H1 (cell line): Measurements from ENCODE around the gene PPP1R9A. TPM values are rescaled to one million over a fixed set of nuclear protein-coding genes. Genes with fewer than 3 reads are reported as not detected.

Experiments
- CTCF ChIA-PET: fragments of 300-600 bp; sonication (Branson Sonifier 250); formaldehyde crosslinking; loops from one replicate; lab custom pipeline; 2021; ENCODE audit not compliant: partially characterized antibody; lab: Charles Lee
- POLR2A ChIA-PET: fragments of 300-600 bp; sonication (Branson Sonifier 250); formaldehyde crosslinking; loops from one replicate; lab custom pipeline; 2021; ENCODE audit warnings: inconsistent platforms; ENCODE audit not compliant: partially characterized antibody; lab: Charles Lee
- DNase-seq, 2 experiments: peaks; one replicate each; pipeline versions ENCODE4 v3.0.0 to v3.0.0-alpha.2; 2010 to 2022; ENCODE audit warnings: low spot score in 2 of 2, low read depth in 1 of 2, mixed read lengths in 1 of 2
- FAIRE-seq: peaks from 2 replicates; lab custom pipeline; 2011; peaks lifted over from hg19 to GRCh38; lab: Jason Lieb, UNC
- H2AFZ ChIP-seq: 2 replicates; pipeline ENCODE4 v1.8.1; 2012; ENCODE audit warnings: low read length, inconsistent platforms
- H2AK5ac ChIP-seq: 2 replicates; pipeline ENCODE4 v1.6.1; 2013; ENCODE audit warnings: low read depth, low read length
- H2BK120ac ChIP-seq: replicated peaks from 2 replicates; pipeline ENCODE3; 2013; ENCODE audit warnings: low read depth, low read length, inconsistent platforms
- H2BK12ac ChIP-seq: 2 replicates; pipeline ENCODE4 v1.6.1; 2013; ENCODE audit warnings: low read depth, low read length
- H2BK15ac ChIP-seq: 2 replicates; pipeline ENCODE4 v1.6.1; 2013; ENCODE audit warnings: low read length
- H2BK20ac ChIP-seq: 2 replicates; pipeline ENCODE4 v1.6.1; 2013; ENCODE audit warnings: low read length
- H2BK5ac ChIP-seq: 2 replicates; pipeline ENCODE4 v1.6.1; 2013; ENCODE audit warnings: low read depth, low read length
- H3K14ac ChIP-seq: 2 replicates; pipeline ENCODE4 v1.6.1; 2013; ENCODE audit warnings: inconsistent platforms; ENCODE audit not compliant: insufficient read length
- H3K18ac ChIP-seq: 2 replicates; pipeline ENCODE4 v1.6.1; 2013; ENCODE audit warnings: low read length; ENCODE audit errors: extremely low read depth
- H3K23ac ChIP-seq: 2 replicates; pipeline ENCODE4 v1.6.1; 2013; ENCODE audit warnings: inconsistent platforms; ENCODE audit not compliant: insufficient read length
- H3K23me2 ChIP-seq: 2 replicates; pipeline ENCODE4 v1.6.1; 2013; ENCODE audit warnings: low read depth, low read length
- H3K27ac ChIP-seq: 2 replicates; pipeline ENCODE4 v1.6.1; 2011; ENCODE audit warnings: low read depth, low read length, inconsistent platforms
- H3K27me3 ChIP-seq, 4 experiments: replicated peaks in 1 of 4; 1 replicate in 1 of 4; 2 replicates in 3 of 4; pipeline versions ENCODE4 v1.6.1 to v1.8.1; 2011 to 2013; ENCODE audit warnings: low read length in 3 of 4, mild to moderate bottlenecking in 3 of 4, inconsistent platforms in 2 of 4, mixed read lengths in 2 of 4, moderate library complexity in 1 of 4; ENCODE audit not compliant: control insufficient read depth in 3 of 4, insufficient read depth in 3 of 4; ENCODE audit errors: extremely low read depth in 1 of 4
- H3K36me3 ChIP-seq, 4 experiments: 2 replicates each; pipeline versions ENCODE4 v1.6.1 to v1.8.1; 2011 to 2013; ENCODE audit warnings: mild to moderate bottlenecking in 4 of 4, low read length in 3 of 4, moderate library complexity in 2 of 4, control low read depth in 1 of 4, inconsistent platforms in 1 of 4; ENCODE audit not compliant: insufficient read depth in 4 of 4, control insufficient read depth in 2 of 4
- H3K4ac ChIP-seq: replicated peaks from 2 replicates; pipeline ENCODE3; 2013; ENCODE audit warnings: low read length, low read depth, mixed read lengths, inconsistent platforms; ENCODE audit not compliant: insufficient read length
- H3K4me1 ChIP-seq, 4 experiments: replicated peaks in 1 of 4; 1 replicate in 1 of 4; 2 replicates in 3 of 4; pipeline versions ENCODE4 v1.6.1 to v1.8.1; 2011 to 2013; ENCODE audit warnings: low read length in 3 of 4, inconsistent platforms in 2 of 4, mixed read lengths in 1 of 4; ENCODE audit not compliant: insufficient read depth in 4 of 4, control insufficient read depth in 3 of 4
- H3K4me2 ChIP-seq, 2 experiments: 2 replicates each; pipeline versions ENCODE4 v1.6.1 to v1.8.1; 2011 to 2013; ENCODE audit warnings: low read depth in 2 of 2, low read length in 2 of 2, control low read depth in 1 of 2, inconsistent platforms in 1 of 2, mild to moderate bottlenecking in 1 of 2; ENCODE audit not compliant: insufficient read depth in 1 of 2
- H3K4me3 ChIP-seq, 4 experiments: fragments of 200-600, 300-600 bp in 1 of 4; sonication (generic), shearing (Covaris generic), sonication (Bioruptor Twin) in 1 of 4; 2 replicates each; pipeline versions ENCODE4 v1.5.1 to v1.8.1; 2011 to 2016; ENCODE audit warnings: low read length in 4 of 4, low read depth in 3 of 4, control low read depth in 2 of 4, inconsistent platforms in 2 of 4, mild to moderate bottlenecking in 2 of 4, mixed read lengths in 1 of 4, moderate library complexity in 1 of 4; ENCODE audit not compliant: insufficient read depth in 2 of 4; ENCODE audit errors: extremely low read depth in 1 of 4
- H3K56ac ChIP-seq: replicated peaks from 2 replicates; pipeline ENCODE3; 2013; ENCODE audit warnings: low read depth, mild to moderate bottlenecking, mixed read lengths, low read length, inconsistent platforms; ENCODE audit not compliant: insufficient read length
- H3K79me1 ChIP-seq: 2 replicates; pipeline ENCODE4 v1.6.1; 2013; ENCODE audit warnings: low read depth, low read length, control low read depth
- H3K79me2 ChIP-seq, 2 experiments: 2 replicates each; pipeline versions ENCODE4 v1.6.1 to v1.8.1; 2012 to 2013; ENCODE audit warnings: low read length in 2 of 2, mild to moderate bottlenecking in 2 of 2, inconsistent platforms in 1 of 2; ENCODE audit not compliant: insufficient read depth in 2 of 2, control insufficient read depth in 1 of 2
- H3K9ac ChIP-seq, 4 experiments: replicated peaks in 1 of 4; 1 replicate in 1 of 4; 2 replicates in 3 of 4; pipeline versions ENCODE4 v1.6.1 to v1.8.1; 2011 to 2013; ENCODE audit warnings: low read depth in 3 of 4, low read length in 3 of 4, control low read depth in 2 of 4, mild to moderate bottlenecking in 2 of 4, moderate library complexity in 2 of 4, inconsistent platforms in 1 of 4; ENCODE audit errors: extremely low read depth in 1 of 4
- H3K9me3 ChIP-seq, 2 experiments: 2 replicates each; pipeline versions ENCODE4 v1.6.1 to v1.8.1; 2012 to 2013; ENCODE audit warnings: mild to moderate bottlenecking in 2 of 2, moderate library complexity in 2 of 2, control low read depth in 1 of 2, inconsistent platforms in 1 of 2, low read depth in 1 of 2, low read length in 1 of 2, mixed read lengths in 1 of 2; ENCODE audit not compliant: insufficient read depth in 2 of 2
- H4K20me1 ChIP-seq, 2 experiments: replicated peaks in 1 of 2; 2 replicates each; pipeline versions ENCODE3 to v1.8.1; 2011 to 2013; ENCODE audit warnings: inconsistent platforms in 2 of 2, low read length in 2 of 2, mild to moderate bottlenecking in 1 of 2; ENCODE audit not compliant: insufficient read depth in 2 of 2, control insufficient read depth in 1 of 2
- H4K5ac ChIP-seq: 2 replicates; pipeline ENCODE4 v1.6.1; 2013; ENCODE audit warnings: low read length, low read depth, mixed read lengths, inconsistent platforms; ENCODE audit not compliant: insufficient read length
- H4K8ac ChIP-seq: 2 replicates; pipeline ENCODE4 v1.8.0; 2013; ENCODE audit warnings: mild to moderate bottlenecking, moderate library complexity, low read length, inconsistent platforms; ENCODE audit not compliant: insufficient read depth; ENCODE audit errors: extremely low read depth
- H4K91ac ChIP-seq: replicated peaks from 2 replicates; pipeline ENCODE3; 2013; ENCODE audit warnings: low read length, mixed read lengths, inconsistent platforms; ENCODE audit not compliant: insufficient read length
- ASH2L ChIP-seq: fragments of 200-600, 300-600 bp; sonication (generic); IDR thresholded peaks from one replicate; pipeline ENCODE4 v1.7.1; 2017; ENCODE audit warnings: low read length
- CHD2 ChIP-seq: IDR thresholded peaks from 2 replicates; pipeline ENCODE4 v1.6.1; 2012; ENCODE audit warnings: low read length, improper control_type of control experiment
- CREB1 ChIP-seq: IDR thresholded peaks from 2 replicates; pipeline ENCODE4 v1.6.1; 2012; ENCODE audit warnings: inconsistent platforms
- EGR1 ChIP-seq: IDR thresholded peaks from 2 replicates; pipeline ENCODE4 v1.6.1; 2011; ENCODE audit warnings: low read depth, low read length, borderline replicate concordance
- EZH2 ChIP-seq: fragments of 200-600 bp; sonication (generic); IDR thresholded peaks from 2 replicates; pipeline ENCODE4 v1.7.1; 2012; ENCODE audit warnings: low read depth, mild to moderate bottlenecking, moderate library complexity, low read length, inconsistent platforms; ENCODE audit not compliant: severe bottlenecking
- TAF1 ChIP-seq: IDR thresholded peaks from 2 replicates; pipeline ENCODE4 v1.6.1; 2011; ENCODE audit warnings: mild to moderate bottlenecking, low read depth, low read length
- polyA plus RNA-seq, 7 experiments: library from polyadenylated mRNA; depleted of rRNA in 3 of 7; stranded (reverse) in 5 of 7; unstranded in 2 of 7; fragments of >200 nt in 5 of 7; fragments of 200-250 nt in 2 of 7; gene quantifications; 1 replicate in 5 of 7; 2 replicates in 1 of 7; 4 replicates in 1 of 7; pipeline versions ENCODE4 v1.2.1 to v1.2.3, GENCODE V29; 2011 to 2013; ENCODE audit warnings: missing spikeins in 2 of 7, mixed read lengths in 2 of 7
- total RNA-seq: library from RNA; stranded (reverse); fragmentation: NEBNext Ultra II Directional; extraction: Animal tissue kit (Norgen Biotek cat#: 25700); gene quantifications from 2 replicates; pipeline ENCODE4 v1.2.1, GENCODE V29; 2021

PPP1R9A gene
- total and polyA plus RNA-seq, 2 of the 8 experiments (the other 6 are each of a cell fraction or from before 2014, with no cell fraction given) = 3.0 to 20.3 TPM

DNA sequence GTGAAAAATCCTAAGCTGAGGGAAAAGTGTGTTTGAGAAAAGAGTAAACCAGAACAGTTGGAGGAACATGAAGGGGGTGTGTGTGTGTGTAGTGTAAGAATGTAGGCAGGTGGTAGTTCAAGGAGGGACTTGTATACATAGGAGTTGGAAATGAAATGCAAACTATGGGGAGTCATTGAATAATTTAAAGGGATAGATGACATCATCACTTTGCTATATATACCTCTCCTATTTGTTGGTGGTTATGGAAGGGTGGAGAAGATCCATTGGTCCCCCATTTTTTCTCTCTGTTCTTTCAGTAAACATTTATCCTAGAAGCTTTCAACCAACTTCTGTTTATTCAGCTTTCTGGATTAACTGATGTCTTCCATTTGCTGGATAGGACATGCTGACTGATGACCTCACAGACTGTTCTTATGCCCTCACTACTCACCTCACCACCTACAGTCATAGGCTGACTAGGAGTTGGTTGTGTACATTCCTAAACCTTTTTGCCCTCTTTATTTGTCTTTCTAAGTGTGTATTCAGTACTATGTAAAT lies 20.8 kb downstream of the PPP1R9A start:
- Histone ChIP-seq H2BK12ac (no peak overlapping the region), H3K4me1 (no peaks in the 10 kb centered on the region; a peak in 1 of 7 replicates), H3K27ac (no peak overlapping the region), H2AFZ (no peak overlapping the region), H4K20me1 (no peaks in the 10 kb centered on the region), H2BK5ac (no peak overlapping the region), H2BK120ac (no peak overlapping the region), H3K14ac (no peak overlapping the region), H4K8ac (no peak overlapping the region), H4K5ac (no peak overlapping the region), H3K23ac (no peak overlapping the region), H3K9me3 (no peaks in the 10 kb centered on the region), H3K4me2 (no peak overlapping the region), H3K4me3 (no peak overlapping the region), H3K27me3 (no peaks in the 10 kb centered on the region), H3K36me3 (no peaks in the 10 kb centered on the region), H4K91ac (no peak overlapping the region), H3K56ac (no peak overlapping the region), H3K4ac (no peak overlapping the region), H3K79me2 (peaks cover 0 to 51% of the 10 kb centered on the region in 2 experiments; a peak in 2 of 4 replicates), H3K9ac (no peak overlapping the region), H3K18ac (no peak overlapping the region), H3K23me2 (no peaks in the 10 kb centered on the region; the same call in 1 of the 2 replicates), H2BK20ac (no peak overlapping the region), H2BK15ac (no peak overlapping the region), H3K79me1 (no peaks in the 10 kb centered on the region), H2AK5ac (no peak overlapping the region)
- DNase-seq = no peak
- FAIRE-seq = no peak
- POLR2A ChIA-PET = interaction anchor here (1.0 kb wide), 2 partner anchors 20 to 271 kb away, joined by 3 read pairs; no protein-coding TSS in a partner anchor
- CTCF ChIA-PET = interaction anchor here (0.6 kb wide), 1 partner anchor 143 kb away, joined by 3 read pairs; no protein-coding TSS in a partner anchor
- TF ChIP-seq EGR1 (no peak), CREB1 (peak; percentile 23; the same call in 1 of the 2 replicates), CHD2 (no peak), ASH2L (no peak), TAF1 (no peak), EZH2 (no peak)
